OCI-LY7 (cell line): ENCODE data around the gene MCRIP1.

Experiments
- EZH2phosphoT487 ChIP-seq: fragments of 200-600 bp; sonication (generic); IDR thresholded peaks from 2 replicates; pipeline ENCODE4 v1.6.1; 2018; ENCODE audit warnings: low read depth, borderline replicate concordance, mild to moderate bottlenecking, mixed run types, antibody characterized with exemption, low read length, moderate library complexity, mixed read lengths
- TF ChIP-seq, protein P1 (sequence below): fragments of 200-600 bp; sonication (generic); conservative IDR thresholded peaks from 2 replicates; pipeline ENCODE4 v1.5.1; 2014; ENCODE audit warnings: mild to moderate bottlenecking, antibody characterized with exemption, low read length, moderate library complexity, mixed read lengths

DNA sequence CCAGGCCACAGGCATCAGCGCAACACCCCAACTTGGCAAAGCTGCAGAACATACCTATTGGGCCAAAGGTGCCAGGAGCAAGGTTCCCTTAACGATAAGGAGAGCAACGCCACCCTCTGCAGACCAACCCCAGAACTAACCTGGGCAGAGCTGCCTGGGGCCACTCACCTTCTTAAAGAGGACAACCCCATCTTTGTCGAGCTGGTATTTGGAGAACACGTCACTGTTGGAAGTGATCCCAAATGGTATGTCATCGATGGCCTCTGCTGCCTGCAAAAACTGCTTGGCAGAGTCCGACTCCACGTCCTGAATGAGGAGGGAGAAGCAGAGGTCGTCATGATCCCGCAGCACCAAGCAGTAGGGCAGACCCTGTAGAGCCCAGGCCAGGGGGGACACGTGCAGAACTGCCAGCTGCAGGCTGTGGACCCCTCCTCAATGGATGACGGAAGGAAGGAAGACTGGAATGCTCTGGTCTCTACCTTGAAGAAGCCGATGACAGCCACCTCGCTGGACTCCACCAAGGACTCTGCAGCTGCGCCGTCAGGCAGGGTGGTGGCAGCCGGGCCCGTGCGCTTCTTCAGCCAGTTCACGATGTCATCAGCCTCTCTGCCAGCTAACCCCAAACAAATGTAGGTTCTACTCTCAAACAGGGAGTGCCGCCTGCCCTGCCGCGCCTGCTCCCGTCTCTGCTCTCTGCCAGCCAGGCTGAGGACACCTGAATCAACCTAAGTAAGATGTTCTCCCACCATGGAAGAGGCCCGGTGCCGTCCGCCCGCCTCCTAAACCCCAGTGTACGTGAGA, 22.1 kb upstream of the MCRIP1 start:
- TF ChIP-seq, protein P1, sequence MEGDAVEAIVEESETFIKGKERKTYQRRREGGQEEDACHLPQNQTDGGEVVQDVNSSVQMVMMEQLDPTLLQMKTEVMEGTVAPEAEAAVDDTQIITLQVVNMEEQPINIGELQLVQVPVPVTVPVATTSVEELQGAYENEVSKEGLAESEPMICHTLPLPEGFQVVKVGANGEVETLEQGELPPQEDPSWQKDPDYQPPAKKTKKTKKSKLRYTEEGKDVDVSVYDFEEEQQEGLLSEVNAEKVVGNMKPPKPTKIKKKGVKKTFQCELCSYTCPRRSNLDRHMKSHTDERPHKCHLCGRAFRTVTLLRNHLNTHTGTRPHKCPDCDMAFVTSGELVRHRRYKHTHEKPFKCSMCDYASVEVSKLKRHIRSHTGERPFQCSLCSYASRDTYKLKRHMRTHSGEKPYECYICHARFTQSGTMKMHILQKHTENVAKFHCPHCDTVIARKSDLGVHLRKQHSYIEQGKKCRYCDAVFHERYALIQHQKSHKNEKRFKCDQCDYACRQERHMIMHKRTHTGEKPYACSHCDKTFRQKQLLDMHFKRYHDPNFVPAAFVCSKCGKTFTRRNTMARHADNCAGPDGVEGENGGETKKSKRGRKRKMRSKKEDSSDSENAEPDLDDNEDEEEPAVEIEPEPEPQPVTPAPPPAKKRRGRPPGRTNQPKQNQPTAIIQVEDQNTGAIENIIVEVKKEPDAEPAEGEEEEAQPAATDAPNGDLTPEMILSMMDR, result peak; percentile 42
- no peak for TF ChIP-seq EZH2phosphoT487
